Hepatocyte (in vitro differentiated cells): Measurements from ENCODE around the gene DGKI.

Experiments used
- CTCF ChIP-seq: fragments of 200-600 bp; sonication (generic); IDR thresholded peaks from 2 replicates; pipeline ENCODE4 v1.5.1; 2016; ENCODE audit warnings: antibody characterized with exemption, mild to moderate bottlenecking; ENCODE audit not compliant: poor library complexity
- EZH2 ChIP-seq: fragments of 200-600 bp; sonication (generic); IDR thresholded peaks from 2 replicates; pipeline ENCODE4 v1.6.1; 2016; ENCODE audit warnings: antibody characterized with exemption, mild to moderate bottlenecking, borderline replicate concordance
- EZH2phosphoT487 ChIP-seq: fragments of 200-600 bp; sonication (generic); IDR thresholded peaks from one replicate; pipeline ENCODE4 v1.6.1; 2018; ENCODE audit warnings: antibody characterized with exemption, mild to moderate bottlenecking, low read depth, moderate library complexity; ENCODE audit not compliant: unreplicated experiment, severe bottlenecking

DNA sequence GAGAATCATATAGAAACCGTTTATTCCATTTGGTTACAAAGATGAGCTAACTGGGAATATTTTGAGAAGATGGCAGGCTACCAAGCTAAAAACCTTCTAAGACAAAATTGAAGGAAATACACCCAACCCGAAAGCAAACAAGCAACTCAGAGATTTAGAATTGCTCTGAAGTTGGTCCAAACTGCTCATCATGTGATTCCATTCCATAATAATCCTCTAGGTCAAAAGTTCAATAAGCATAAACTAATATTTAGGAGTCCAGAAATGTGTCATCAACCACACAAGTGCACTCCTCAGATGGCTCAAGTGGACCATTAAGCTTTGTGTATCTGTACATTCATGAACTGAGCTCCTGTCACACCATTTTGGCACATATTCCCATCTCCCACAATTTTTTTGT lies 28.7 kb downstream of the DGKI start:
- no peak for TF ChIP-seq CTCF
- TF ChIP-seq EZH2 = no peak
- TF ChIP-seq EZH2phosphoT487 = no peak
